H9 (cell line): Measurements from ENCODE around the gene BBOF1. TPM values are rescaled to one million over a fixed set of nuclear protein-coding genes. Genes with fewer than 3 reads are reported as not detected.

Source experiments
- DNase-seq: peaks from one replicate; pipeline ENCODE4 v3.0.0-alpha.2; 2017
- H2AFZ ChIP-seq: one replicate; pipeline ENCODE4 v1.6.1; 2013; ENCODE audit warnings: mild to moderate bottlenecking, low read length, control low read depth, moderate library complexity
- H2AK5ac ChIP-seq: 2 replicates; pipeline ENCODE4 v1.6.1; 2013; ENCODE audit warnings: low read length, control low read depth, mixed read lengths; ENCODE audit not compliant: insufficient read length
- H2BK120ac ChIP-seq: one replicate; pipeline ENCODE4 v1.6.1; 2013; ENCODE audit warnings: low read depth, mild to moderate bottlenecking, low read length, control low read depth, inconsistent platforms; ENCODE audit not compliant: poor library complexity, severe bottlenecking
- H2BK12ac ChIP-seq: 2 replicates; pipeline ENCODE4 v1.6.1; 2013; ENCODE audit warnings: low read length, control low read depth, mixed read lengths, low read depth; ENCODE audit not compliant: insufficient read length
- H2BK15ac ChIP-seq: 2 replicates; pipeline ENCODE4 v1.6.1; 2013; ENCODE audit warnings: low read depth, low read length, control low read depth
- H2BK20ac ChIP-seq: one replicate; pipeline ENCODE4 v1.6.1; 2013; ENCODE audit warnings: low read depth, mild to moderate bottlenecking, low read length, control low read depth, inconsistent platforms; ENCODE audit not compliant: poor library complexity, severe bottlenecking
- H2BK5ac ChIP-seq: 2 replicates; pipeline ENCODE4 v1.6.1; 2013; ENCODE audit warnings: low read length, control low read depth, mixed read lengths; ENCODE audit not compliant: insufficient read length
- H3K14ac ChIP-seq: 2 replicates; pipeline ENCODE4 v1.6.1; 2013; ENCODE audit warnings: low read length, control low read depth; ENCODE audit not compliant: insufficient read depth
- H3K18ac ChIP-seq: 2 replicates; pipeline ENCODE4 v1.6.1; 2013; ENCODE audit warnings: low read depth, mild to moderate bottlenecking, mixed read lengths, low read length, control low read depth; ENCODE audit not compliant: insufficient read length
- H3K23ac ChIP-seq: 2 replicates; pipeline ENCODE4 v1.6.1; 2013; ENCODE audit warnings: low read length, control low read depth, mixed read lengths, low read depth; ENCODE audit not compliant: insufficient read length
- H3K23me2 ChIP-seq: 2 replicates; pipeline ENCODE4 v1.6.1; 2013; ENCODE audit warnings: low read depth, mild to moderate bottlenecking, mixed read lengths, low read length, control low read depth; ENCODE audit not compliant: insufficient read length, poor library complexity, severe bottlenecking
- H3K27ac ChIP-seq: 2 replicates; pipeline ENCODE4 v1.5.1; 2013; ENCODE audit warnings: low read length, control low read depth, mixed read lengths, low read depth; ENCODE audit not compliant: insufficient read length
- H3K27me3 ChIP-seq: 2 replicates; pipeline ENCODE4 v1.6.1; 2013; ENCODE audit warnings: low read length, control low read depth, inconsistent platforms; ENCODE audit not compliant: insufficient read depth
- H3K4ac ChIP-seq: 2 replicates; pipeline ENCODE4 v1.6.1; 2013; ENCODE audit warnings: low read depth, mild to moderate bottlenecking, control low read depth, inconsistent platforms, low read length, moderate library complexity
- H3K4me1 ChIP-seq: 2 replicates; pipeline ENCODE4 v1.6.1; 2013; ENCODE audit warnings: low read length, control low read depth, inconsistent platforms; ENCODE audit not compliant: insufficient read depth
- H3K4me2 ChIP-seq: 2 replicates; pipeline ENCODE4 v1.6.1; 2013; ENCODE audit warnings: low read length, control low read depth, mixed read lengths; ENCODE audit not compliant: insufficient read length, insufficient read depth
- H3K56ac ChIP-seq: 2 replicates; pipeline ENCODE4 v1.6.1; 2013; ENCODE audit warnings: low read depth, mild to moderate bottlenecking, mixed read lengths, low read length, control low read depth; ENCODE audit not compliant: insufficient read length
- H3K79me1 ChIP-seq: 2 replicates; pipeline ENCODE4 v1.6.1; 2013; ENCODE audit warnings: low read depth, mild to moderate bottlenecking, moderate library complexity, low read length, control low read depth, inconsistent platforms; ENCODE audit not compliant: insufficient read depth, poor library complexity, severe bottlenecking
- H3K79me2 ChIP-seq: 2 replicates; pipeline ENCODE4 v1.6.1; 2013; ENCODE audit warnings: low read length, control low read depth, inconsistent platforms; ENCODE audit not compliant: insufficient read depth
- H3K9ac ChIP-seq: 2 replicates; pipeline ENCODE4 v1.6.1; 2013; ENCODE audit warnings: low read length, control low read depth, mixed read lengths; ENCODE audit not compliant: insufficient read length; ENCODE audit errors: extremely low read depth
- H3K9me3 ChIP-seq: one replicate; pipeline ENCODE4 v1.6.1; 2013; ENCODE audit warnings: low read depth, low read length, inconsistent platforms; ENCODE audit not compliant: control insufficient read depth
- H3T11ph ChIP-seq: one replicate; pipeline ENCODE4 v1.6.1; 2013; ENCODE audit warnings: mild to moderate bottlenecking, low read length, control low read depth, inconsistent platforms
- H4K20me1 ChIP-seq: one replicate; pipeline ENCODE4 v1.6.1; 2013; ENCODE audit not compliant: control insufficient read depth, insufficient read length, insufficient read depth
- H4K5ac ChIP-seq: 2 replicates; pipeline ENCODE4 v1.6.1; 2013; ENCODE audit warnings: low read depth, mild to moderate bottlenecking, mixed read lengths, low read length, control low read depth; ENCODE audit not compliant: insufficient read length
- H4K8ac ChIP-seq: replicated peaks from 2 replicates; pipeline ENCODE4 v1.6.1; 2013; ENCODE audit warnings: low read length, control low read depth, mixed read lengths, low read depth; ENCODE audit not compliant: insufficient read length
- H4K91ac ChIP-seq: 2 replicates; pipeline ENCODE4 v1.6.1; 2013; ENCODE audit warnings: low read depth, mild to moderate bottlenecking, moderate library complexity, mixed read lengths, low read length, control low read depth; ENCODE audit not compliant: insufficient read length
- H3K27ac Mint-ChIP-seq, 3 experiments: 2 replicates in 2 of 3; 3 replicates in 1 of 3; pipeline ENCODE4 v1.8.0; 2020 to 2021; ENCODE audit warnings: mixed read lengths in 3 of 3, mild to moderate bottlenecking in 1 of 3, moderate library complexity in 1 of 3
- H3K27me3 Mint-ChIP-seq: 2 replicates; pipeline ENCODE4 v1.8.0; 2021; ENCODE audit warnings: low read depth, mild to moderate bottlenecking, moderate library complexity, mixed read lengths
- H3K36me3 Mint-ChIP-seq, 3 experiments: 2 replicates in 2 of 3; 3 replicates in 1 of 3; pipeline ENCODE4 v1.8.0; 2020 to 2021; ENCODE audit warnings: low read depth in 3 of 3, mixed read lengths in 3 of 3; ENCODE audit not compliant: insufficient read depth in 1 of 3
- H3K4me1 Mint-ChIP-seq, 2 experiments: 2 replicates each; pipeline ENCODE4 v1.8.0; 2020; ENCODE audit warnings: mixed read lengths in 2 of 2
- H3K4me3 Mint-ChIP-seq, 2 experiments: 2 replicates in 1 of 2; 3 replicates in 1 of 2; pipeline ENCODE4 v1.8.0; 2020 to 2021; ENCODE audit warnings: mild to moderate bottlenecking in 2 of 2, mixed read lengths in 2 of 2, moderate library complexity in 1 of 2
- H3K9me3 Mint-ChIP-seq, 2 experiments: 2 replicates in 1 of 2; 3 replicates in 1 of 2; pipeline ENCODE4 v1.8.0; 2020; ENCODE audit warnings: mild to moderate bottlenecking in 2 of 2, mixed read lengths in 2 of 2, moderate library complexity in 1 of 2
- CTCF ChIP-seq: fragments of 200-600 bp; sonication (generic); conservative IDR thresholded peaks from 3 replicates; pipeline ENCODE4 v1.8.0; 2021; ENCODE audit warnings: antibody characterized with exemption, mild to moderate bottlenecking
- WGBS: extraction: QIAGEN DNeasy Blood & Tissue Kit; methylation state at CpG from one replicate; pipeline ENCODE4 v1.1.7; 2013; ENCODE audit warnings: missing lambda C conversion rate, low lambda C conversion rate, mixed read lengths; ENCODE audit not compliant: insufficient read length; ENCODE audit errors: extremely low coverage; 5-methylcytosine and 5-hydroxymethylcytosine counted together
- total RNA-seq: library from RNA; stranded (reverse); gene quantifications from 2 replicates; pipeline ENCODE4 v1.2.1, GENCODE V29; 2021

BBOF1 gene
- total RNA-seq, 1 experiment from 2014 or later, result 0.61 TPM

- H2AFZ ChIP-seq, result no peak overlapping the region
- H3K79me2 ChIP-seq, result no peaks in the 10 kb centered on the region
- no peak overlapping the region for H2BK120ac ChIP-seq
- H4K5ac ChIP-seq, result no peak overlapping the region
- H2BK15ac ChIP-seq, result no peak overlapping the region
- H3K4me2 ChIP-seq, result no peak overlapping the region
- peaks cover 0 to 8% (median 2%) of the 10 kb centered on the region in 3 experiments; a peak in 4 of 7 replicates for H3K36me3 Mint-ChIP-seq
- no peak overlapping the region for H3K4ac ChIP-seq
- H3K27me3 ChIP-seq, result no peaks in the 10 kb centered on the region
- H3K27me3 Mint-ChIP-seq, result no peaks in the 10 kb centered on the region
- H3T11ph ChIP-seq, result no peak overlapping the region
- no peak overlapping the region for H2BK20ac ChIP-seq
- no peak overlapping the region for H3K4me3 Mint-ChIP-seq
- no peaks in the 10 kb centered on the region for H3K4me1 Mint-ChIP-seq
- no peak for DNase-seq
- H2BK12ac ChIP-seq, result no peak overlapping the region
- no peak overlapping the region for H2AK5ac ChIP-seq
- no peak overlapping the region for H3K23ac ChIP-seq
- no peak overlapping the region for H3K9ac ChIP-seq
- no peaks in the 10 kb centered on the region for H4K20me1 ChIP-seq
- H3K27ac Mint-ChIP-seq, result no peak overlapping the region
- H3K27ac ChIP-seq, result no peak overlapping the region
- no peak overlapping the region for H4K91ac ChIP-seq
- no peaks in the 10 kb centered on the region for H3K79me1 ChIP-seq
- no peak overlapping the region for H4K8ac ChIP-seq
- no peak overlapping the region for H3K18ac ChIP-seq
- no peak for TF ChIP-seq CTCF
- no peaks in the 10 kb centered on the region for H3K4me1 ChIP-seq
- WGBS, result no CpG with 5 or more reads among the region's 1 CpG
- no peak overlapping the region for H3K14ac ChIP-seq
- no peak overlapping the region for H2BK5ac ChIP-seq
- no peaks in the 10 kb centered on the region for H3K9me3 Mint-ChIP-seq
- H3K23me2 ChIP-seq, result no peaks in the 10 kb centered on the region
- no peaks in the 10 kb centered on the region for H3K9me3 ChIP-seq
- H3K56ac ChIP-seq, result no peak overlapping the region
Observed at GRCh38 chr14:74077401-74077800, 58.3 kb downstream of the BBOF1 start.
